Panc1 (cell line): Measurements from ENCODE around the gene STAT3. TPM values are rescaled to one million over a fixed set of nuclear protein-coding genes. Genes with fewer than 3 reads are reported as not detected.

Source experiments
- ATAC-seq: fragments of 200-7000 bp; cut with Tn5 transposase; 2 replicates; pipeline ENCODE4 v1.9.1; 2020; ENCODE audit warnings: mild to moderate bottlenecking, moderate library complexity
- BruUV-seq: library from RNA; stranded (reverse); fragments of 400-500 nt; replicated peaks from 2 replicates; lab custom pipeline; 2021; lab: Mats Ljungman, UMichigan
- CTCF ChIA-PET: fragments of 300-600 bp; sonication (Branson Sonifier 250); formaldehyde crosslinking; loops from one replicate; lab custom pipeline; 2022; ENCODE audit warnings: antibody characterized with exemption; lab: Charles Lee
- POLR2A ChIA-PET: fragments of 300-600 bp; sonication (Branson Sonifier 250); formaldehyde crosslinking; loops from one replicate; lab custom pipeline; 2022; ENCODE audit warnings: antibody characterized with exemption; lab: Charles Lee
- DNase-seq: peaks from one replicate; pipeline ENCODE4 v3.0.0-alpha.2; 2010; ENCODE audit warnings: low read depth, low spot score
- H3K27ac ChIP-seq: 2 replicates; pipeline ENCODE4 v1.5.1; 2011; ENCODE audit warnings: mild to moderate bottlenecking, low read length, inconsistent platforms
- H3K27me3 ChIP-seq: fragments of 200-500 bp; sonication (Bioruptor generic); 2 replicates; pipeline ENCODE4 v1.6.0; 2014; ENCODE audit warnings: low read length, inconsistent platforms; ENCODE audit not compliant: control insufficient read depth, insufficient read depth
- H3K36me3 ChIP-seq: fragments of 200-500 bp; sonication (Bioruptor generic); 2 replicates; pipeline ENCODE4 v1.5.1; 2014; ENCODE audit warnings: inconsistent platforms, mild to moderate bottlenecking, low read length, moderate library complexity; ENCODE audit not compliant: control insufficient read depth, insufficient read depth
- H3K4me1 ChIP-seq: 2 replicates; pipeline ENCODE4 v1.5.1; 2011; ENCODE audit warnings: inconsistent platforms, mild to moderate bottlenecking, low read length, moderate library complexity; ENCODE audit not compliant: control insufficient read depth, insufficient read depth
- H3K4me3 ChIP-seq, 2 experiments: 2 replicates each; pipeline ENCODE4 v1.5.1; 2011 to 2012; ENCODE audit warnings: low read depth in 2 of 2, low read length in 2 of 2, mild to moderate bottlenecking in 2 of 2, inconsistent platforms in 1 of 2, moderate library complexity in 1 of 2
- H3K9me3 ChIP-seq: fragments of 200-500 bp; sonication (Bioruptor generic); 2 replicates; pipeline ENCODE4 v1.5.1; 2014; ENCODE audit warnings: low read depth, mild to moderate bottlenecking, inconsistent platforms, low read length, moderate library complexity; ENCODE audit not compliant: control insufficient read depth, insufficient read depth
- CTCF ChIP-seq: fragments of 450-650 bp; IDR thresholded peaks from 2 replicates; pipeline ENCODE4 v1.5.1; 2017; ENCODE audit warnings: mild to moderate bottlenecking
- POLR2AphosphoS5 ChIP-seq: IDR thresholded peaks from 2 replicates; pipeline ENCODE4 v1.6.1; 2012; ENCODE audit warnings: mild to moderate bottlenecking, low read depth, low read length, moderate library complexity
- REST ChIP-seq, 2 experiments: IDR thresholded peaks; 2 replicates each; pipeline ENCODE4 v1.6.1; 2011 to 2012; ENCODE audit warnings: low read depth in 2 of 2, control low read depth in 1 of 2, low read length in 1 of 2, mild to moderate bottlenecking in 1 of 2, moderate library complexity in 1 of 2; ENCODE audit not compliant: insufficient read depth in 1 of 2
- SIN3A ChIP-seq: IDR thresholded peaks from 2 replicates; pipeline ENCODE4 v1.6.1; 2012; ENCODE audit warnings: low read depth, mild to moderate bottlenecking, low read length, moderate library complexity, borderline replicate concordance; ENCODE audit not compliant: insufficient read depth
- TCF7L2 ChIP-seq: IDR thresholded peaks from 2 replicates; pipeline ENCODE4 v1.6.1; 2011; ENCODE audit warnings: mild to moderate bottlenecking, low read depth, low read length, inconsistent platforms
- in situ Hi-C: cut with HindIII; loops from 2 replicates; pipeline ENCODE4 v1.10.0; 2016; ENCODE audit warnings: low sequenced_read_pairs, low pct_unique_long_range_greater_than_20kb
- intact Hi-C: fragments of 100-400 bp; cut with micrococcal nuclease; formaldehyde crosslinking; loops from one replicate; pipeline ENCODE4 v1.10.0; 2022; ENCODE audit not compliant: unreplicated experiment
- total RNA-seq: library from RNA; stranded (reverse); gene quantifications from one replicate; pipeline ENCODE4 v1.2.1, GENCODE V29; 2021; ENCODE audit not compliant: unreplicated experiment

STAT3 gene
- total RNA-seq, 1 experiment from 2014 or later = 287 TPM

GRCh38 chr17:42413464-42414040, 25.3 kb upstream of the STAT3 start:
- no peak for DNase-seq
- intact Hi-C loops (no loop called here), in situ Hi-C loops (no loop called here)
- ATAC-seq = no peak
- ChIA-PET CTCF (interaction anchor here (0.6 kb wide), 2 partner anchors 15 to 37 kb away, joined by 3 to 4 read pairs; no protein-coding TSS in a partner anchor), POLR2A (no interaction called here)
- BruUV-seq = no TSS peak
- Histone ChIP-seq H3K9me3 (no peaks in the 10 kb centered on the region), H3K27me3 (no peaks in the 10 kb centered on the region), H3K27ac (no peak overlapping the region), H3K4me3 (no peak overlapping the region), H3K4me1 (peaks cover 36% of the 10 kb centered on the region), H3K36me3 (no peaks in the 10 kb centered on the region)
- TF ChIP-seq TCF7L2 (no peak), SIN3A (no peak), POLR2AphosphoS5 (no peak), CTCF (no peak), REST (IDR thresholded peaks at IDR 0.05; ENCODE audit: insufficient read depth in 1 of 2, low read depth in 2 of 2, low read length in 1 of 2) (no peak)

- in situ Hi-C loops = no loop called here
- Histone ChIP-seq H3K36me3 (no peaks in the 10 kb centered on the region), H3K27me3 (no peaks in the 10 kb centered on the region), H3K4me3 (no peak overlapping the region), H3K27ac (0 out of 2 replicates have a peak overlapping the region, but pooled peaks have one; percentile 12), H3K4me1 (peaks cover 46% of the 10 kb centered on the region), H3K9me3 (no peaks in the 10 kb centered on the region)
- ATAC-seq (no peak), DNase-seq (no peak)
- no TSS peak for BruUV-seq
- intact Hi-C loops = no loop called here
- TF ChIP-seq SIN3A = no peak
- TF ChIP-seq CTCF = no peak
- no peak for TF ChIP-seq POLR2AphosphoS5
- no peak for TF ChIP-seq TCF7L2
- no peak for TF ChIP-seq REST (IDR thresholded peaks at IDR 0.05; ENCODE audit: insufficient read depth in 1 of 2, low read depth in 2 of 2, low read length in 1 of 2)
- CTCF ChIA-PET = no interaction called here
- POLR2A ChIA-PET = interaction anchor here (0.6 to 0.7 kb wide), 2 partner anchors 69 to 189 kb away, joined by 7 to 12 read pairs; no protein-coding TSS in a partner anchor
Observed at GRCh38 chr17:42411905-42412679, 23.9 kb upstream of the STAT3 start.
